CD4-positive, alpha-beta T cell treated with Interleukin-4 for 4 hours (primary cell): Measurements from ENCODE around the gene PRSS38.

ENCODE experiments used
- DNase-seq: peaks from one replicate; pipeline ENCODE4 v3.0.0-alpha.2; 2020

Gene PRSS38

DNA sequence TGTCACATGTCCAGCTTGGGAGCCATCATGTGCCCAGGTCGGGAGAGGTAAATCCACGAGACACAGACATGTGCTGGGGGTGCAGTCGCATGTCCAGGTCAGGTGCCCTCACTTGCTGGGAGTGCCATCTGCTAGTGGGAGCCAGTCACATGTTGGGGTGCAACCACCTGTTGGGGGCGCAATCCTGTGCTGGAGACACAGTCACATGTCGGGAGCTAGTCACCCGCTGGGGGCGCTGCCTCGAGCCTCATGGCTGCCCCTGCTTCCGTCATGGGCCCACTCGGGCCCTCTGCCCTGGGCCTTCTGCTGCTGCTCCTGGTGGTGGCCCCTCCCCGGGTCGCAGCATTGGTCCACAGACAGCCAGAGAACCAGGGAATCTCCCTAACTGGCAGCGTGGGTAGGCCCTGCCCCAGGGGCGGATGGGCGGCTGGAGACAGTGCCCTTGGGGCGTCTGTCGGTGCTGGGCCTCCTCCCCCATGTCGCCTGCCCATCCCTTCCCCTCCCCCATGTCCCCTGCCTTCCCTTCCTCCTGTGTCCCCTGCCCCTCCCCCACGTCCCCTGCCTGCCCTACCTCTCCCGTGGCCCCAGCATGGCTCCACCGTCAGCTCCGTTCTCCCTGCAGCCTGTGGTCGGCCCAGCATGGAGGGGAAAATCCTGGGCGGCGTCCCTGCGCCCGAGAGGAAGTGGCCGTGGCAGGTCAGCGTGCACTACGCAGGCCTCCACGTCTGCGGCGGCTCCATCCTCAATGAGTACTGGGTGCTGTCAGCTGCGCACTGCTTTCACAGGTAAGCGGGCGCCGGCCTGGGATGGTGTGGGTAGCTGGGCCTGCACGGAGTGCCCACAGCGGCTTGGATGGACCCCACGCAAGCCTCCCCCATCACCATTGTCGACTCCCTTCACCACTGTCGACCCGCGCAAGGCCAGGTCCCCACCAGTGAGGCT, at the start of gene PRSS38:
TSS of gene PRSS38 (plus strand) at position 208 of the 942 bp plus-strand sequence. CDS start at position 250, 42 bp downstream.
- no peak for DNase-seq

DNA sequence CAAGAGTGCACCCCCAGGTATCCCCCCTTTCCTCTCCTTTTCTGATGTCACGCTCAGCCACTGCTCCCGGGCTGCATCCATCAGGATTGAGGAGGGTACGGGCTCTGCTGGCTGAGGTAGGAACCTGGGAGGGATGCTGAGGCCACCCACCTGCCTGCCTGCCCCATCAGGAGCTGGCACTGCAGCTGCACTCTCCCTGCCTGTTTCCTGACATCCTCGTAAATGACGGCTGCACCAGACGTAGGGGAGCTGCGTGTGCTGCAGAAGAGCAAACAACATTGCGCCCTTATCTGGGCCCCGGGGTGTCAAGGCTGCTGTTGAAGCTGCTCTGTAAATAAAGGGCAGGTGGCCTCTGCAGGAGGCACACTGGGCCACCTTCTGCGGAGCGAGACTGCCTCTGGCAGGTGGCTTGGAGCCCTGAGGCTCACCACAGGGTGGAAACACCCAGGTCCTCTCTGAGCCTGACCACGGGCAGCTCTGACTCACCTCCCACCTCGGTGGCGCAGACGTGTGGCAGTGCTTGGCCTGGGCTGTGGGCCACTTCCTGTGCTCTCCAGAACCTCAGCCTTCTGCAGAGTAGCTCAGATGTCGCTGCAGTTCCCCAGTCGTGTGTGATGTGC, 49.4 kb upstream of the PRSS38 start:
- peak; percentile 92 for DNase-seq

DNA sequence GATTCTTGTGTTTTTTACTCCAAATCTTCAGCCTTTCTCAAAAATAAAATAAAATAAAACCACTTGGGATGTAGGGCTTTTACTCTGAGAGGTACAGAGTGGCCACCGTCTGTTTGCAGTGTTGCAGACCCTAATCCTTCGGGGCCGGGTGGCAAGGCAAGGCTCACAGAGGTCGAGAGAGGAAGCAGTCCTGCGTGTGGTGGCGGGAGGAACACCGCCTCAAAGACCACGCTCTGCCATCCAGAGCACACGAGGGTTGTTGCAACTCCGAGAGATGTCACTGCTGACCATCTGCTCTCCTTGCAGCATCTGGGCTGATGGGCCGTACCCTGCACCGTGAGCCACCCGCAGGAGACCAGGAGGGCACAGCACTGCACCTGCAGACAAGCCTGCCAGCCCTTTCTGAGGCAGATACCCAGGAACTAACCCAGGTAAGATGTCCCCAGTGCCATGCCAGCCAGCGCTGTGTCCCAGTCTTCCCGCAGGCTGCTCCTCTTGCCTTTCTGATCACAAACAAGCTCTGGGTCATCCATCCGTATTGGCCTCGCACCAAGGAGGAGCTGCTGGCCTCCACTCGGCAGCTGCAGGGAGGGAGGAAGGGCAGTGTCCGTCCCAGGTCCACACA, 48.7 kb upstream of the PRSS38 start:
- DNase-seq = no peak

DNA sequence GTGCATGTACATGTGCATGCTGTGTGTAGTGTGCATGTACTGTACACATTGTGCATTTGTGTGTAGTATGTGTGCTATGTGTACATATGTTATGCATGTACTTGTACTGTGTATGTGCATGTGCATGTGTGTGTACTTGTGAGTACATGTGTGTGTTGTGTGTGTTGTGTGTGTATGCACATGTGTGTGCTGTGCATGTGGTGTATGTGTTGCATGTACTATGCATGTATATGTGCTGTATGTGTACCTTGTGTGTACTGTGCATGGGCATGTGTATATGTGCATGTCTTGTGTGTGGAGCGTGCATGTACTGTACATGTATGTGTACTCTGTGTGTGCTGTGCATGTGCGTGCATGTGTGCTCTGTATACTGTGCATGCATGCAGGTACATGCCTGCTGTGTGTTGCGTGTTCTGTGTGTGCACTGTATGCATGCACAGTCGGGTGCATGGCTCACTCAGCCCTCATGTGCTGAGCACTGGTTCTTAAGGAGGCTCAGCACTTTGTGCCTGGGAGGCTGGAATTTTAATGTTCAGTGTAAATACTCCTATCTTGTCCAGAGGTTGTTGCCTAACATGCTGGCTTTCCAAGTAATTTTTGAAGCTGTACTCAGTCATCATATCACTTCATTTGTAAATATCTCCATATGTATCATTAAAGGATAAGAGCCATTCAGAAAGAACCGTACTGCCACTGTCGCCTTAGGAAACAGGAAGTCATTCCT, 47.9 kb upstream of the PRSS38 start:
- DNase-seq = no peak

DNA sequence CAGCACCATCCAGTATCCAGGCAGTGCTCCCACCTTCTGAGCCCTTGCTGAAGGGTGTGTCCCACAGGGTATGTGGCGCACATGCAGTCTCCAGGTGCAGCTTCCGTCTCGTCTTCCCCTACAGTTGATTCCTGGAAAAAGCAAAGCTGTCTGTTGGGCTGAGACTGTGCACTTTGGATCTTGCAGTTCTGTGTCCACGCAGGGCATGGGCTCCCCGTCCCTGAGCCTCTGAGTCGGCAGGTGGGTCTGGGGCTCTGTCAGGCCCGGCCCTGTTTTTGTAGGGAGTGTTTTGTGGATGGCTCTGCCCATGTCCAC, 47.4 kb upstream of the PRSS38 start:
- no peak for DNase-seq

DNA sequence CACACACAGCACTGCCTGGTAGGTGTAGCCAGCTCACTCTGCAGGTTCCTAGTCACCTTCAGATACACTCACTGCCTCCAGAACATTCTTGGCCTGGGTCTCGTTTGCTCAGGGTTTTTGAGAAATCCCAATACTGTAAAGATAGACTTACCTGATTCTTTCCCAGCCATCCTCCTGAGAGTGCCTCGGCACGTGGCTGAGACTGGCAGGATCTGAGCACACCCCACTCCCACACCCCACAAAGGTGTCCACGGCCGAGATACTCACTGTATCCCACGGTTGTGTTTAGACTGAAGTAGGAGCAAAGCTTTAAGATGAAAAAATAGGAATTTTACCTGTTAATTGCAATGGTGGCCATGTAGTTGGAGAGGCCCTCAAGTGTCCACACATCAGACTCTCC, 46.8 kb upstream of the PRSS38 start:
- no peak for DNase-seq

DNA sequence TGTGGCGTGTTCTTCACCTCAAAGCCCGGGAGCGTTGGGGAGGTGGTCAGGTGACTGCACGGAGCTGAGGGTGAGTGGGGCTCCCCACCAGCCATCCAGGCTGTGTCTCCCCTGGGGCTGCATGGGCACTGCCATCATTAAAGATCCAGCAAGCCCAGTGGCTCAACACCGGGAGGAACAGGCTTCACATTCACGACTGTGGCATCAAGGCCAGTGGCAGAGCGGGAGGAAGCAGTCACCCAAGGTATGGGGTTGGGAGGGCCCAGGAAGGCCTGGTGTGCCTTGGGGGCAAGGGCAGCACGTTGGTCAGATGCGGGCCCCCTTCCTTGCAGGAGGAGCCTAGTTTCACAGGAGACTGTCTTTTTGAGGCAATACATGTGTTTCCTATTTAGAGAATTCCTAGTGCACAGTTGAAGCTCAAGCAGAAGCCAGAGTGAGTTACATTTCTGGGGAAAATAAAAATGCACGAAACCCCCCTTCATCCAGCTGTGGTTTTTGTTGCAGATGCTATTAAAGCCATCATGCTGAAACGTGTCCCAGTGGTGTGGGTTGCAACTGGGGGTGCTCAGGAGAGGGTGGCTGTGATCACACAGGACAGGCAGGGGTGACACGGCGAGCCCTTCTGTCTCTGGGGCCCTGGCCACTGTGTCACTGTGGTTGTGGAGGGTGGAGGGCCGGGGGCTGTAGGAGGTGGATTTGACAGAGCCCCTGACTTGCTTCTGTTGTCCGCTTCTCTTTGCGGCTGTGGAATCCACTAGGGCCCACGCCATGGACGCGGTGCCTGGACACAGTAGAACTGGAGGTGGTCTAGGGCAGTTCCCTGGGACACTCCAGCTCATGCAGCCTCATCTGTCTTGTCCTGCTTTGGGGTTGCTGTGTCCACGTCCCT, 46.2 kb upstream of the PRSS38 start:
- DNase-seq = no peak

DNA sequence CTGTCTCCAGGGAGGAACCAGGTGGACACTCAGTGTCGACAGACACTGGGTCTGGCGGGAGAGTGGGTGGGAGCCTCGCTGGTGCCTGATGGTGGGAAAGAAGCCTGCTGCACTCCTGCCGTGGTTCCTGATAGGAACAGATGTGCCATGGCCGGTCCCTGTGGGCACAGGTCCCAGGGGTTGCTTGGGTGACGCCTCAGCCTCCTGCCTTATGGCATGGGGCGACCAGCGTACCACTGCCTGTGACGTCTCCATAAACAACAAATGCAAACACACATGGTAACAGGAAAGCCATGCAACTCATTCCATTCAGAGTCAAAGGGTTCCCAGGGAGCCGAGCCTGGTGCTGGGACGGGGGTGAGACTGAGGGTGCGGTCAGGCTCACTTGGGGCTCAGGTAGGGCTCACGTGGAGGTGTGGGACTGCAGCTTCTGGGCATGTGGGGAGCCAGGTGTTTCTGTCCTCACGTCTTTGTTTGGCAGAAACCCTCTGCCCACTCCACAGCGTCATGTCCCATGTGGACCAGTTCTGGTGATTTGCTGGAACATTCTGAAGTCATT, 45.5 kb upstream of the PRSS38 start:
- no peak for DNase-seq

DNA sequence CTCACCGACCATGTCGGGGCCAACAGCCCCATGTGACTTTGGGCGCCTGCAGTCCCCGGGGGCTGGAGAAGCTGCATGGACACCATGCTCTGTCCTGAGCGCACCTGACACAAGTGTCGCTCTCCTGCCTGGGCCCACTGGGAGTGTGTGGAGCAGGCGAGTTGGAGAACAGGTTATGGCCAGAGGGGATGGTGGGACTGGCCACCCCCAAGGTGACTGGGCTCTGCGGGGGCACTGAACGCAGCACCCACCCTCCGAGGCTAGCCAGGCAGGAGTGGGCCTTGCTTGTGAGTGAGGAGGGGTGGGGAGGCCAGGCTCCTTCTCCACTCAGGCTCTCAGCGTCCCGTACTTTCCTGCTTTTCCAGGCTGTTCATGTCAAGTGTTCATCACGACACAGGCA, 44.7 kb upstream of the PRSS38 start:
- DNase-seq = no peak

DNA sequence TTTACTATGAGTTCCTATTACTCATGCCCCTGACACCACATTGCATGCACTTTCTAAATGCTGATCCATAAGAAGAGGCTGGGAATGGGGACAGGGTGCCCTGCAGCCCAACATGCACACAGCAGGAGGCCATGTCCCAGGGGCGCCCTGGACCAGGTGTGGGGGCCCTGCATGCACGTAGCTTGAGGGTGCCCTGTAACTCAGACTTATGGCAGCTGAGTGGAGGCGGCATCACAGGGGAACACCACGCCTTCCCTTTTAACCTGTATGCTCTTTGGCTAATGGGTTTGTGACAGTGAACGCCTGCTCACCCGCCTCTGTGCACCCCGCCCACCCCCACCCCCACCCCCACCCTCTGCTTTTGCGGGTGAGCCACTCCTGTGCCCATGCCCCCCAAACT, 44.1 kb upstream of the PRSS38 start:
- DNase-seq = no peak

DNA sequence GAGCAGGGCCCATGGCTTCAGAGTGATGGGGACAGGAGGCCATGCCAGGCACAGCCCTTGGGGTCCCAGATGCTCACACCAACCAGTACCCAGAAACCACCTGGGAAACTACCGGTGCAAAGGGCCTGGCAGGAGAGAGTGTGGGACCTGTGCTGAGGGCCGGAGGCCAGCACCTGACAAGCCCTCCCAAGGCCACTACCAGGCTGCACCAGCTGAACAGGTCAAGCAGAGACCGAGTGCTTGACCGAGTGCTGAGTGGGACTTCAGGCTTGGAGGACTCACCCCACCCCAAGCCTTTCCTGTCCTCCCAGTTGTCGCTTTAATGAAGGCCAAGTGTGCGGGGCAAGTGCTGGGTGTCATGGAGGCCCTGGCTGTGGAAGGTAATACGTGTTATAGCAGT, 43.7 kb upstream of the PRSS38 start:
- no peak for DNase-seq

DNA sequence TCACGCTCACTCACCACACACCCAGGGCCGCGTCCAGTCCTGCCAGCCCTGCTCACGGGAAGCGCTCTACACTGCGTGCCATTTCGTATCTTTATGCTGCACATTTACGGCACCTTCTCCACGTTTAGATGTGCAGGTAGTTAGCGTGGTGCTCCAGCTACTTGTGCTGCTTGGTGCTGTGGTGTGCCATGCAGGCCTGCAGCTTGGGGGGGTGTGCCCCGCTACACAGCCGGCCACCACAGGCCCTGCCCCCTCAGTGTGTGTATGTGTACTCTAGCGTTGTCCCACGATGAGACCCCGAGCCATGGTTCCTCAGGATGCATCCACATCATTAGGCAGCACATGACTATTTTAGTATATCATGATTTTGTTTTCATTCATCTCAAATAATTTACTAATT, 41.9 kb upstream of the PRSS38 start:
- no peak for DNase-seq

DNA sequence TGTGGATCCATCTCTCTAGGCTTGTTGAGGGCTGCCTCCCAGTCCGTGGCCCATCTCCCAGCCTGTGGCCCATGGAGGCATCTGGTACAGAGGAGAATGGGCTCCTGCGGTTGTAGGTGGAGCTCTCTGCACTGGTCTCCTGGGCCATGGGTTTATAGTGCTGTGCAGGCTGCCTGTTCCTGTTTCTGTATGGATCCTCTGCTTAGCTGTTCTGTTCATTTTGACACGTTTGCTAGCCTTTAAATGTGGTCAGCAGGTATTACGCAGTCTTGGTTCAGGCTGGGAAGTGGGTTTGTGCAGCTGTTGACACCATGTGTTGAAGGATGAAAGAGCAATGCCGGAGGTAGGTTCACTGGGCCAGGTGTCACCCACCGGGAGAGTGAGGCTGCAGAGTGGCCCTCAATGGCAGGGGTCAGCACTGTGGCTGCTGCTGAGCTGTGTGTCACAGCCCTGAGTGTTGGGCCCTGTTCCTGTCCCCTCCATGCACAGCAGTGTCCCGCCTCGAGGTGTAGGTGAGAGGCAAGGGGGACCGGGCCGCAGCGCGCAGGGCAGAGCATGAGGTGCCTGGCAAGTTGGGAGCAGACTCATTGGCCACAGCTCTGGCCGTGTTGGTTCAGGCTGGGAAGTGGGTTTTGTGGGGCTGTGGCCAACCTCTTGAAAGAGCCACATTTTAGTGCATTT, 41.3 kb upstream of the PRSS38 start:
- peak; percentile 29 for DNase-seq

DNA sequence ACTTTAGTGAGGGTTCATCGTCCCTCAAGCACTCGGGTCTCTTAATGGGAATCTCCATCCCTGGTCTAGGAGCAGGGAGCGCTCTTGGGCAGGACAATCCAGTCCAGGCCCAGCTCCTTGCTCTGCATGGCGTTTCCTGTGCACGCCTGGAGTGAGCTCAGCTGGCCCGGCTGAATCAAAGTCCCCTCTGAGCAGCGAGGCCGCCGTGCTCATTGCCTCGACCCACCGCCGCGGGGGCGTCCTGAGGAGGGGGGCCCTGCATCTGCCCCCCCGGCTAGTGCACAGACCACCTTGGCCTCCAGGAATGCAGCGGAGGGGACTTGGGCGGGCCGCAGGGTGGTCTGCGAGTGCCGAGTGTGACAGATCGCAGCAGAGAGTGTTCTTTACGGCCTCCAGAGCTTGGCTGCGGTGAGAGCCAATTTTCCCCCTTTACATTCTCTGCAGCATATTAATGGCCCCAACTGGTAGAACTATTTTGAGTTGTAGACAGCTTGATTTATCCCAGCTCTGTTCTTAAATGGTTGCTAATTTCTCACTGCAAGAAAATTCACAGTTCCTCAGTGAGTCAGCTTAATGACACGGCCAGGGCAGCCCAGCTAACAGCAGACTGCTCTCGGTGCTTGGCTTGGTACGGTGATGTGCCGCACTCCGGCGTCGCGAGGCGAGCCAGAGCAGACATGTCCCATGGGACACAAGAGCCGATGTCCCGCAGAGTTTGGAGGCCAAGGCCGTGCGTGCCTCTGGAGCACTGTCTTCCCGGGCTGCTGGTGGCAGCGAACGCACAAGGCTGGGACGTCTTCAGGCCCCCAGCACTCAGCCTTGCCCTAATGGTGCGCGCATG, 40.4 kb upstream of the PRSS38 start:
- DNase-seq = no peak

DNA sequence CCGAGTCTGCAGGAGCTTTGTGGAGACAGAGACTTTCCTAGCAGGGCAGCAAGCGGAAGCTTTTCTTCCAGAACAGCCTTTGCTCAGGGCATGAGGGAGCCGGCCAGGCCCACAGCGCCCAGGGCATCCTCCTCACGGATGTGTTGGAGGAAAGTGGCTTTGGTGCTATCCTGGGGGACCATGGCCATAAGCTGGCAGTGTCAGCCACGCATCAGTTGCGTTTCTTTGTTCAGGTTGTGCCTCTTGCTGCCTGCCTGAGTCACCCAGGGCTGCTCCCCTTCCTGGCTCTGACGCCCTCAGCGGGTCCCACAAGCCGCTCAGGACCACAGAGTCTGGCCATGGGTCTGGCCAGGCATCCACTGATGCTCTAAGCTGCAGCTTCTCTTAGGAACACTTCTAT, 39.6 kb upstream of the PRSS38 start:
- no peak for DNase-seq

DNA sequence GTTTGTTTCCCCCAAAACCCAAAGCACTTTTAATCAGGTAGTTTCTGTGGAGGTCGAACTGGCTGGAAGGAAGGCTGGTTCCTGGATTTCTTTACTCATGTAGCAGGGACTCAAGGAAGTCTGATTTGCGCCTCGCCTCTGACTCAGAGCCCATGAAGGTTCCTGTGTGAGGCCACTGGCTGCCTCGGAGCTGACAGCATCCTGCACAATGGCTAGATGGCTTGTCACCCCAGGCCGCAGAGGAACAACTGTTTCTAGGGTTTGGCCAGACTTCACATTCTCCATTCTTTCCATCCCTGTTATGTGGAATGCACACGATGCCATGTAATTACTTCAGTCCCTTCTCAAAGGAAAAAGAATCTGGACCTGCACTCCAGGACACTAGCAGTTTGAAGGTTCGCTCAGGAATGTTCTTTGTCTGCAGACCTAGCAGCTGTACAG, 39.1 kb upstream of the PRSS38 start:
- no peak for DNase-seq

DNA sequence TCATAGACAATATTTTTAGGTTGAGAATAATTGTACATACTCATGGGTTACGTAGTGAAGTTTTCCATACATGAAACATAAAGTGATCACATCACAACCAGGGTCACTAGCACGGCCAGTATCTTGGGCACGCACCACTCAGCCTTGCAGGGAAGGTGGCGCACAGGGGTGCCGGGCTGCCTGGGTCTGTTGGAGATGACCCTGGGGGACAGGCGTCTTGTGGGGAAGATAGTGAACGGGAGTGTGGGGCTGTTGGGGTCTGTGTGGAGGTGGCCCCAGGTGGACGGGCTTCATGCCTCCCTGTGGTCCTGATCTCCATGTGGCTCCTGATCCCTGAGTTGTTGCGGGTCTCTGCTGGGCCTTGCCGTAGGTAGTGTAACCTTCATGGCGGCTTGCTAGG, 38.3 kb upstream of the PRSS38 start:
- DNase-seq = no peak

DNA sequence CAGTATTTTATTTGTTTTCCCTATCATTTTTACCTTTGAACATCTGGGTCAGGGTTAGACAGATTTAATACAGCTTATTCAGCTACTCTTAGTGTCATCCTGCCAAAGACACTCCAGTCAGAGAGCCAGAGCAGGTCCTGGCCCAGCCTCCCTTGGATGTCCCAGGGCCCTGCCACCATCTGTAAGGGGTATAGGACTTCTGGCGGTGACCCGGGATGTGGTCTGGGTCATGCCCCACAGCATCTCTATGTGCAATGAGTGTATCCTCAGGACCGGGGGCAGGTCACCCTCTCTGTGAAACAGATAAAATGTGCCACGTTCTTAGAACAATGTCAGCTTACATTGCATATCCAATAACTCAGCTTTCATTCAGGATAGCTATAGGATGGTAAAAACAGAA, 37.8 kb upstream of the PRSS38 start:
- DNase-seq = no peak

DNA sequence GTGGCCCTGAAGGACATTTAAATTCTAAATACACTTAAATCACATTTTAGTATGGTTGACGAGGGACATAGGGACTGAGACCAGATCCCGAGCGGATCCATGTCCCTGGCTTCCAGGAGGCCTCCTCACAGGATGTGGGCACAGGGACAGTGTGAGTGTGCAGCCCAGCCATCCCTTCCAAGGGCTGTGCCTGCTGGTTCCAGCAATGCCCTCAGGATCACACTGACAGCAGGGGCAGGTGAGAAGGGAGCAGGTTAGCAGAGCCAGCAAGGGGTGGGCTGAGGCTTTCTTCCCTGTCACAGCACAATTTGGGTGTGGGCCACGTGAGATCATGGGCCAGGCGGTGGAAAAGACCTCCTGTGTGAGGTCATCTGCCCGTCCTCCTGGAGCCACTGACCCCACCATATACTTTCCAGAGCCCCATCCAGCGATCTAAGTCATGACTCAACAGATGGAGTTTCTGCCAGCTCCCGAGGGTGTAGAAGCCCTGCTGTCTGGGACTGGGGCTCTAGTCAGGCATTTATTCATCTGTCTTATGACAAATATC, 37.0 kb upstream of the PRSS38 start:
- DNase-seq = no peak

DNA sequence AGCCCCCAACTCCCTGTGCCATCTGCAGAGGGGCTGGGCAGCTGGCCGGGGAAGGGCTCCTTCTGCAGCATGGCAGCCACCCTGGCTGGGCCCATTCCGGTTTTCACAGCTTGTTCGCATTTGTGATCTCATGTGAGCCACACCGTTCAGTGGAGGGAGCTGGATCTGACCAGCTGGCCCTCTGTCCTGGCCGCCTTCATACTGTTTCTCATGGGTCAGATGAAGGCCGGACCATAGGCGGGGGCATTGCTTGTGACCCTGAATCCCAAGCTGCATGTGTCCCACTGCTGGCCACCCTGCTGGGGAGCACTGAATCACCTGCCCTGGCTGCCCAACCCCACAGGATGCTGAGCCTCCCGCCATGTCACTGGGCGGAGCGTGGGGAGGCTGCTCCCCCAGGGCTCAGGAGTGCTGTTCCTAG, 36.4 kb upstream of the PRSS38 start:
- DNase-seq = no peak
